ENCODE measurements around the gene ITGB2.

The ITGB2 gene

GRCh38 chr21:44878053-44878982, 42.4 kb downstream of the ITGB2 start:
- TF ChIP-seq CTCF (IDR thresholded peaks at IDR 0.05; ENCODE audit: insufficient read depth, missing control alignments), result no peak
- FAIRE-seq (no peak), DNase-seq (ENCODE audit: insufficient read length, low spot score) (no peak)

GRCh38 chr21:44876849-44877575, 43.7 kb downstream of the ITGB2 start:
- TF ChIP-seq CTCF (IDR thresholded peaks at IDR 0.05; ENCODE audit: insufficient read depth, missing control alignments), result no peak
- FAIRE-seq (no peak), DNase-seq (ENCODE audit: insufficient read length, low spot score) (no peak)

GRCh38 chr21:44875316-44875700, 45.4 kb downstream of the ITGB2 start:
- no peak for TF ChIP-seq CTCF (IDR thresholded peaks at IDR 0.05; ENCODE audit: insufficient read depth, missing control alignments)
- FAIRE-seq (no peak), DNase-seq (ENCODE audit: insufficient read length, low spot score) (no peak)

- FAIRE-seq (no peak), DNase-seq (ENCODE audit: insufficient read length, low spot score) (no peak)
- no peak for TF ChIP-seq CTCF (IDR thresholded peaks at IDR 0.05; ENCODE audit: insufficient read depth, missing control alignments)
Observed at GRCh38 chr21:44874497-44875315, 46.0 kb downstream of the ITGB2 start.

GRCh38 chr21:44874240-44874496, 46.5 kb downstream of the ITGB2 start:
- DNase-seq (ENCODE audit: insufficient read length, low spot score) (no peak), FAIRE-seq (no peak)
- TF ChIP-seq CTCF (IDR thresholded peaks at IDR 0.05; ENCODE audit: insufficient read depth, missing control alignments), result no peak

- TF ChIP-seq CTCF (IDR thresholded peaks at IDR 0.05; ENCODE audit: insufficient read depth, missing control alignments), result no peak
- DNase-seq (ENCODE audit: insufficient read length, low spot score), result peak; percentile 98
- no peak for FAIRE-seq
Observed at GRCh38 chr21:44873356-44874239, 47.1 kb downstream of the ITGB2 start, which contains the start of gene PTTG1IP. PTTG1IP (minus strand) TSS chr21:44873690; CDS start chr21:44873616, 74 bp downstream.
